GOT3 (cell line): ENCODE data around the gene FURIN.
"Not testable (repeated sequence)": the region's sequence is repeated elsewhere in the genome, so short reads cannot be mapped to it uniquely, and the experiment has no call there.

Experiments
- DNase-seq: peaks from one replicate; lab custom pipeline; 2025; ENCODE audit warnings: mixed read lengths; lab: John Stamatoyannopoulos, UW

The FURIN gene

DNA sequence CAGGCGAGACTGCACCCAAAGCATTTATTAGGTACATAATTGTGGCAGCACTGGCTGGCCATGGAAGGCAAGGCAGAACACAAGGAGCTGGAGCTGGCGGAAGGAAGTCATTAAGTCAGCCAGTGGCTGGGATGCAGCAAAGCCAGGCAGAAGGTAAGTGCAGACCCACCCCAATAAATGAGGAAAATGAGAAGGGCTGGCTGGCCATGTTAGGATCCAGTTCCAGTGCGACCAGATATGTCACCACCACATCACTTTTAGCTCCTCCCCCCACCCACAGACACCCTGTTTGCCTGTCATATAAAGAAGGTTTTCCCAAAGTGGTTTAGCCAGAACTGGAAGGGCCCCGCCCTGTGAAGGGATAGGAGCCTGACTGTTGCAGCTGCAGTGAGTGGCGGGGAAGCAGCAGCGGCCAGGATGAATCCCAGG, at the start of gene FURIN:
TSS of gene FURIN (plus strand) at position 328 of the 429 bp plus-strand sequence. CDS start 7,153 bp downstream, outside the sequence.
- no peak for DNase-seq

- DNase-seq = no peak
Observed at GRCh38 chr15:90819390-90819789, 49.0 kb upstream of the FURIN start.

DNA sequence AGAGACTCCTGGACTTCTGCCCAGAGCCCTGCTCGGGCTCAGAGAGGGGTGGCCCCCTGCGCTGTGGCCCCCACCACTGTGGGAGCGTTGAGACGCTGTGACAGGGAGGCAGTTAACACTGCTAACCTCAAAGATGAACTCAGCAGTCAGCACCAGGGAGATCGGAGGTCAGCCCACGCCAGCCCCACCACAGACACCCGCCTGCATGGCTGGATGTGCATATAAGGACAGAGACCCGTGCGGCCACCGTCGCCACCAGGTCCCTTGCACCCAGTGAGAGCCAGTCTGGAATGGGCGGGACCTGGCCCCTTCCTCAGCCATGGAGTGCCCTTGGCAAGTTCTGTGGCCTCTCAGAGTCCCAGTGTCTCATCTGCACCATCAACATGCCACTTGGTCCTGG, 48.5 kb upstream of the FURIN start:
- no peak for DNase-seq

DNA sequence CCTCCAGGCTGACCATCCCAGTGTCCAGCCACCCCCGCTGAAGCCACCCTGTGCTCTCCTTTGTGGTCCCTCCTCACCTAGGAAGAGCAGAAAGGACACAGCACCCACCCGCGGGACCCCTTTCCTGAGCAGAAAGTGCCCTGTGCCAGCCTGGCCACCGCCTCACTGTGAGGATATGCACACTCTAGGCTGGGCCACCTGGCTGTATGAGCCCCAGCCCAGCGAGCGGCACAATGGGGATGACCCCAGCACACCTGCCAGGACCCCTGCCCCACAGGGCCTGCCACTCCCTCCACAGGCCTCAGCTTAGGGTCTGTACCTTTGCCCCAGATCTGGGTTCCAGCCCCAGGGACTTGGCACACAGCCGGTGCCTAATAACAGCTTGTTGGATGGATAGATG, 47.9 kb upstream of the FURIN start:
- no peak for DNase-seq

DNA sequence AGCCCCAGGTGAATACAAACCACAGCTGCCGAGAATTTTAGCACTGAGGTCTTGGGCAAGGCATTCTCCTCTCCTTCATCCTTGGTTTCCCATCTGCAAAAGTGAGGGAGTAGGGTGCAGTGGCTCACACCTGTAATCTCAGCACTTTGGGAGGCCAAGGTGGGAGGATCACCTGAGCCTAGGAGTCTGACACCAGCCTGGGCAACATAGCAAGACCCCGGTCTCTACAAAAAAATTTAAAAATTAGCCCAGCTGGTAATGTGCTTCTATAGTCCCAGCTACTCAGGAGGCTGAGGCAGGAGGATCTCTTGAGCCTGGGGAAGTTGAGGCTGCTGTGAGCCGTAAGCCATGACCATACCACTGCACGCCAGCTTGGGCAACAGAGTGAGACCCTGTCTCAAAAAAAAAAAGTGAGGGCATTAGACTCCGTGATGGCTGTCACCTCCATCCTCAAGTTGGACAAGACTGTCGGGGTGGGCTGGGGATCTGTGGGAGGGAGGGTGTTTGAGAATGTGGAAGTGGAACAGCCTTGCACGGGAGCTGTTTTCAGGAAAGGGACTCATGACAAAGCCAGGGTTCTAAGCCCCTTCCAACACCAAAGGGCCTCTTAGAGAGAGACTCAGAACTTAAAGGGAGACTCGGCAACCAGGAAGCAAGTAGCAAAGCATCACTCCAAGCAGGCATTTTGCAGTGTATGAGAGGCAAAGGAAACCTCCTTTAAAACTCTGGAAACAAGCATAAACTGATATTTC, 46.0 kb upstream of the FURIN start:
- DNase-seq = no peak

GRCh38 chr15:90823455-90823974, 44.9 kb upstream of the FURIN start:
- DNase-seq = no peak

DNA sequence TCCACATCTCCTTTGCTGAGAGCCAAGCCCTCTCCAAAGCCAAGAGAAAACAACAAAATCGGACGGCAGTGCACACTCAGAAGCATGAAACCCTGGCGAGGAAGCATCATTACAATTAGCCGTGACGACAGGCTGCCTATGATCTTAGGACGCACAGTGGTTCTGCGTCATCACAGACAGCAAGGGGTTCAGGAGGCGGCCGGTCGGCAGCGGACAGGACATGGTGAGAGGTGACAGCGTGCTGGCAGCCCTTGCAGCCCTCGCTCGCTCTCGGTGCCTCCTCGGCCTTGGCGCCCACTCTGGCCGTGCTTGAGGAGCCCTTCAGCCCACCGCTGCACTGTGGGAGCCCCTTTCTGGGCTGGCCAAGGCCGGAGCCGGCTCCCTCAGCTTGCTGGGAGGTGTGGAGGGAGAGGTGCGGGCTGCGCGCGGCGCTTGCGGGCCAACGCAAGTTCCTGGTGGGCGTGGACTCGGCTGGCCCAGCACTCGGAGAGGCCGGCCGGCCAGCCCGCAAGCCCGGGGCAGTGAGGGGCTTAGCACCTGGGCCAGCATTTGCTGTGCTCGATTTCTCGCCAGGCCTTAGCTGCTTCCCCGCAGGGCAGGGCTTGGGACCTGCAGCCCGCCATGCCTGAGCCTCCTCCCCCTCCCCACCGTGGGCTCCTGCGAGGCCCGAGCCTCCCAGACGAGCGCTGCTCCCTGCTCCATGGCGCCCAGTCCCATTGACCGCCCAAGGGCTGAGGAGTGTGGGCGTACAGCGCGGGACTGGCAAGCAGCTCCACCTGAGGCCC, 43.1 kb upstream of the FURIN start:
- DNase-seq = not testable (repeated sequence)

DNA sequence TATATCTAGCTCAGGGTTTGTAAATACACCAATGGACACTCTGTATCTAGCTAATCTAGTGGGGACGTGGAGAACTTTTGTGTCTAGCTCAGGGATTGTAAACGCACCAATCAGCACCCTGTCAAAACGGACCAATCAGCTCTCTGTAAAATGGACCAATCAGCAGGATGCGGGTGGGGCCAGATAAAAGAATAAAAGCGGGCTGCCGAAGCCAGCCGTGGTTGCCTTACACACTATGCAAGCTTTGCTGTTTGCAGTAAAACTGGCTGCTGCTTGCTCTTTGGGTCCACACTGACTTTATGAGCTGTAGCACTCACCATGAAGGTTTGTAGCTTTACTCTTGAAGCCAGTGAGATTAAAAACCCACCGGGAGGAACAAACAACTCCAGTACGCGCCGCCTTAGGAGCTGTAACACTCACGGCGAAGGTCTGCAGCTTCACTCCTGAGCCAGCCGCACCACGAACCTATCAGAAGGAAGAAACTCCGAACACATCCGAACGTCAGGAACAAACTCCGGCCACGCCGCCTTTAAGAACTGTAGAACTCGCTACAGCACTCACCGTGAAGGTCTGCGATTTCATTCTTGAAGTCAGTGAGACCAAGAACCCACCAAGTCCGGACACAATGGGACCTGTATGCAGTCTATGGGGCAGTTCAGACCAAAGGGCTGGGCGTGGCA, 42.0 kb upstream of the FURIN start:
- not testable (repeated sequence) for DNase-seq

DNA sequence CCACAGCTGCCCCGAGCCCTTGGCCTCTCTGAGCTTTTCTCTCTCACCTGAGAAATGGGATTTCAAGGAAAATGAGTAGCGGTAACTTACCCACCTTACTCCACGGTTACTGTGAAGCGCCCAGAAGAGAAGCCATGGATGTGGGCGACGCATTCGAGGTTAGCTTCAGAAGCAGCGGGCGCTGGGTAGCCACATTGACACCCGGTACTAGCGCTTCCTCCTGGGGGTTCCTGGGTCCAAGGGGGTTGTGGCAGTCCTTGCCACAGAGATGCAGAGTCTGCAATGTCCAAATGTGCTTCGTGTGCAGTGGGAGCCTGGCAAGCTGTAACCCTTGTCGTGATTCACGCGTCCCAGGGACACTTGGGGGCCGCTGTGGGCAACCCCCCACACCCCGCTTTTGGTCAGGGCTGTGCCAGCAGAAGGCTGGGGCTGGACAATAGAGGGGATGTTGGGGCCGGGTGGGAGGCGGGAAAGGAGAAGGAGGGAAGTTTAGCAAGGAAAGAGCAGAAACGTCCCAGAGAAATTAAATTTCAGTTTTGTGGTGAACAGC, 41.4 kb upstream of the FURIN start:
- no peak for DNase-seq

DNA sequence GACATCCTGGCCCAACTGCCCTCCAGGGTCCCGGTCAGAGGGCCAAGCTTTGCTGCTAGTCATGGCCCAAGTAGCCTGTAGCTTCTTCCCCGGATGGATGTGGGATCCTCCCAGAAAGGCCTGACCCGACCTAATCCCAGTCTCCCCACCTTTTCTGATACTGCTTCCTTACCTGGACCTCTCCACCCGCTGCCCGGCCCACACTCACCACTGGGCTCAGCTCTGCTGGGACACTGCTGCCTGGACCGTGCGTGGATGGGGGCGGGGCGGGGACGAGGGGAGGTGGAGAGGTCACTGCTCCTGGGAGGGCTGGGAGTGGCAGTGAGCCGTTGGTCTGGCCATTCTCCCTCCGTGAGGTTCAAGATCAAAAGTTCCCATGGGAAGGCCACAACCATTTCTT, 40.3 kb upstream of the FURIN start:
- DNase-seq = no peak

DNA sequence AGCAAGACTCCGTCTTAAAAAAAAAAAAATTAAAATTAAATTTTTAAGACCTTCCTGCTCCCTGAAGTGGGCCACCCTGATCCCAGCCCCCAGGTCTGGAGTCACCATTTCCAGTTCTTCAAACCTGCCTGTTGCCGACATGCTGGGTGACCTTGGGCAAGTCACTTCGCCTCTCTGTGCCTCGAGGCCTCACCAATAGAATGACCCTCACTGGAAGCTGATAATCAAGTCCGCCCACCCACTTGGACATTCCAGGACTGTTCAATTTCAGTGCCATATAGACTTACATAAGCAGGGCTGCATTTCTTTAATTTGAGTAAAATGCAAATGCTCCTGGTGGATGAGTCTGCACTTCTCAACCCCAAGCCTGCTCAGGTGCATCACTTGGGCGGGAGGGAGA, 39.3 kb upstream of the FURIN start:
- no peak for DNase-seq

DNA sequence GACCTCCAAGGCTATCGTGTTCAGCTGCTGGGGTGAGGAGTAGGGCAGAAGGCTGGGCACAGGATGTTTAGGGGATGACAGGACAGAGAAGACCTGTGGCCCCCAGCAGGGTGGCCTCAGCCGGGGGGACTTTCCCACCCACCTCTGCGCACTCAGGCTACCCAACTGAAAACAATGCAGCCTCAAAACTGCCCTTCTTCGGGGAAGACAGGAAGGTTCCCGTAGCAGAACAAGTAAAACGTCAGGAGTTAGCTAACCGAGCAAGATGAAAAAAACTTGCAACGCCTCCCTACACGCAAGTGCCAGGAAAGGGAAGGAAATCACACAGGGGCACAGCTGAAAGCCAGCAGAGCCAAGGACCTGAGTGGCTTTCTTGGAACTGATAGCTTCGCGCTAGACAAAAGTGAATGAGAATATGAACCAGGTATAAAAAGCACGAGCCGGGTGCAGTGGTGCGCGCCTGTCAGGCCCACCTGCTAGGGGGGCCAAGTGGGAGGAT, 38.4 kb upstream of the FURIN start:
- DNase-seq = no peak

- DNase-seq = no peak
Observed at GRCh38 chr15:90834626-90835025, 33.8 kb upstream of the FURIN start.

GRCh38 chr15:90836296-90836871, 32.0 kb upstream of the FURIN start:
- DNase-seq = no peak

DNA sequence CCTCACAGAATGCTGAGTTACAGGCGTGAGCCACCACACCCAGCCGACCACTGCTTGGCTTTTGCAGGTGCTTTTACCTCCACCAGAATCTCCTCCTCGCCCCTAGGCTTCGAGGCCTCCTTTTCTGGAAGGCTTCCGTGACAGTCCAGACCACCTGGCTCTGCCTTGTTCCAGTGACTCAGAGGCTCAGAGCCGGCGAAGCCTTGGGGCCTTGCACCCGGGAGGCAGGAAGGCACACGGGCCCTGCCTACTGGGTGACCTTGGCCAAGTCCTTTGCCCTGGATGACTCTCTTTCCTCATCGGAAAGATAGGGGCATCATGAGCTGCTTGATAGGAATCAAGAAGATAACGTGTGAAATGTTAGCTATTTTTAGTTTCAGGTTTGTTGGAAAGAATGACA, 31.3 kb upstream of the FURIN start:
- DNase-seq = no peak

DNA sequence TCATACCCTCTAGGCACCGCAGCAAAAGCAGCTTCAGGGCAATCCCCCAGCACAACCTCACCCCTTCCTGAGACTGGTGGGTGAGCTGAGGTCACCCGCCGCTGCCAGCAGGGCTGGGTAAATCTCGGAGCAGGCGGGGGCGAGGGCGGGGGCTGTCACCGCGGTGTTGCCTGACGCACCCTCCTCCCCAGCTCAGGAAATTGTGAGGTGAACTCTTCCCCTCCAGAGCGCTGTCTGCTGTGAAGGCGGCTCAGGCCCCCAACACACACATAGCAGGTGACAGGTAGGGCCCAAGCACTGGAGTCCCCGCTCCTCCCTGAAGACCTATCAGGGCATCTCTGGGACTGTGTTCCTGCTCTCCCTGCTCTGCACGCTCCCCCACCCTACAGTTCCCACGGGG, 30.2 kb upstream of the FURIN start:
- no peak for DNase-seq

GRCh38 chr15:90838544-90838943, 29.8 kb upstream of the FURIN start:
- no peak for DNase-seq

GRCh38 chr15:90839187-90840071, 29.0 kb upstream of the FURIN start:
- no peak for DNase-seq

- DNase-seq = no peak
Observed at GRCh38 chr15:90840157-90840855, 28.1 kb upstream of the FURIN start.

GRCh38 chr15:90840954-90841353, 27.4 kb upstream of the FURIN start:
- no peak for DNase-seq
